Prostate gland (tissue), 2 donors: Measurements from ENCODE around the gene CPSF6.

Experiments
- POLR2A ChIP-seq: fragments of 450-650 bp; IDR thresholded peaks from one replicate; pipeline ENCODE4 v1.6.1; 2016; ENCODE audit warnings: antibody characterized with exemption, mild to moderate bottlenecking
- POLR2AphosphoS5 ChIP-seq: sonication (generic); formaldehyde crosslinking; IDR thresholded peaks from one replicate; pipeline ENCODE4 v1.6.1; 2017; ENCODE audit warnings: antibody characterized with exemption
- TF ChIP-seq, protein P1 (sequence below), 4 experiments: fragments of 200-600 bp in 2 of 4; fragments of 450-650 bp in 2 of 4; sonication (generic) in 2 of 4; IDR thresholded peaks; 1 replicate in 3 of 4; 2 replicates in 1 of 4; pipeline ENCODE4 v1.5.1; 2016 to 2019; ENCODE audit warnings: antibody characterized with exemption in 4 of 4, mild to moderate bottlenecking in 2 of 4, moderate library complexity in 2 of 4

DNA sequence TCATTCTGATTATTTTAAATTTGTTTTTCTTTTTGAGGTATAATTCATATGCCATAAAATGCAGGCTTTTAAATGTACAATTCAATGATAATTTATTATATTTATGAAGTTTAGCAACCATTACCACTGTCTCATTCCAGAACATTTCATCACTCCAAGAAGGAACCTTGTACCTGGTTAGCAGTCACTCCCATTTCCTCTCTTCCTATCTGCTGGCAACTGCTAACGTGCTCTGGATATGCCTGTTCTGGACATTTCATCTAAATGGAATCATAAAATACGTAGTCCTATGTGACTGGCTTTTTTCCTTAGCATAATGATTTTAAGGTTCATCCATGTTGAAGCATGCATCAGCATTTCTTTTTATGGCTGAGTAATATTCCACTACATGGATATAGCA lies 15.5 kb downstream of the CPSF6 start:
- TF ChIP-seq, protein P1, sequence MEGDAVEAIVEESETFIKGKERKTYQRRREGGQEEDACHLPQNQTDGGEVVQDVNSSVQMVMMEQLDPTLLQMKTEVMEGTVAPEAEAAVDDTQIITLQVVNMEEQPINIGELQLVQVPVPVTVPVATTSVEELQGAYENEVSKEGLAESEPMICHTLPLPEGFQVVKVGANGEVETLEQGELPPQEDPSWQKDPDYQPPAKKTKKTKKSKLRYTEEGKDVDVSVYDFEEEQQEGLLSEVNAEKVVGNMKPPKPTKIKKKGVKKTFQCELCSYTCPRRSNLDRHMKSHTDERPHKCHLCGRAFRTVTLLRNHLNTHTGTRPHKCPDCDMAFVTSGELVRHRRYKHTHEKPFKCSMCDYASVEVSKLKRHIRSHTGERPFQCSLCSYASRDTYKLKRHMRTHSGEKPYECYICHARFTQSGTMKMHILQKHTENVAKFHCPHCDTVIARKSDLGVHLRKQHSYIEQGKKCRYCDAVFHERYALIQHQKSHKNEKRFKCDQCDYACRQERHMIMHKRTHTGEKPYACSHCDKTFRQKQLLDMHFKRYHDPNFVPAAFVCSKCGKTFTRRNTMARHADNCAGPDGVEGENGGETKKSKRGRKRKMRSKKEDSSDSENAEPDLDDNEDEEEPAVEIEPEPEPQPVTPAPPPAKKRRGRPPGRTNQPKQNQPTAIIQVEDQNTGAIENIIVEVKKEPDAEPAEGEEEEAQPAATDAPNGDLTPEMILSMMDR (IDR thresholded peaks at IDR 0.05): no peak
- TF ChIP-seq POLR2AphosphoS5 (no peak), POLR2A (no peak)
